HG02759 (cell line): ENCODE measurements around the gene HPSE2.

Experiments used
- ATAC-seq: cut with Tn5 transposase; IDR thresholded peaks from one replicate; pipeline ENCODE4 v1.9.1; 2021; ENCODE audit warnings: mild to moderate bottlenecking, moderate library complexity; ENCODE audit not compliant: unreplicated experiment

The HPSE2 gene

DNA sequence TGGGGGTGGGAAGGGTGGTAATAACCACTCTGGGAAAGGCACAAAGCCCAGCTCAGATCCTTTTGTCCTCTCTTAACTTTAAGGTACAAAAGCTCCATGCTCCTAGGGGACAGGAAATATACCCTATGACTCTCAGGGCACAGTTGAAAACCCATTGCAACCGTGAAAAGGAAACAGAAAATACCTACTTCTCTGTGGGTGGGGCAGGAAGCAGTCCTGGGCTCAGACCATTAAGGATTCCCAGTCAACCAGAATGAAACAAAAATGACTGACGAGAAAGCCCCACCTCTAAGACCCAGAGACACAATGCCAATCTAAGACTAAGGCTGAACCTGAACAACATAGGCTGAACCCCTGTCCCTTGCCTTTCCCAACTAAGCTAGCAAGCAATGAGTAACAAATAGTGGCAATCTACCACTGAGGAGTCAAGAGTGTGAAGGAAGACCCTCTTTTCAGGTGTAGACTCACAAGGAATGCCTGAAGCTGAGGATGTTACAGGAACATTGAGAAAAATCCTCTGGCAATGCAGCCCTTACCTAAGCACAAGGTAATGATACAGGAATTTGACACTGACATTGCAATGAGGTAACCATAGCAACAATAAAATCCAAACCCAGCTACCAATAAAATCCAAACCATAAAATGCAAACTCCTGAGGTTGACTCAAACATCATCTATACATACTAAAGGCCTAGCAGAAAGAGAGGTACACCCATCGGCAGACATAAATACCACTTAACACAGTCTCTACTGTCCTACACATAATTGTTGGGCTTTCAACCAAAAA, 380.1 kb downstream of the HPSE2 start:
- ATAC-seq, result no peak

GRCh38 chr10:98852686-98853085, 383.0 kb downstream of the HPSE2 start:
- ATAC-seq, result no peak

GRCh38 chr10:98848361-98848760, 387.3 kb downstream of the HPSE2 start:
- no peak for ATAC-seq

GRCh38 chr10:98846787-98847186, 388.9 kb downstream of the HPSE2 start:
- ATAC-seq, result no peak

DNA sequence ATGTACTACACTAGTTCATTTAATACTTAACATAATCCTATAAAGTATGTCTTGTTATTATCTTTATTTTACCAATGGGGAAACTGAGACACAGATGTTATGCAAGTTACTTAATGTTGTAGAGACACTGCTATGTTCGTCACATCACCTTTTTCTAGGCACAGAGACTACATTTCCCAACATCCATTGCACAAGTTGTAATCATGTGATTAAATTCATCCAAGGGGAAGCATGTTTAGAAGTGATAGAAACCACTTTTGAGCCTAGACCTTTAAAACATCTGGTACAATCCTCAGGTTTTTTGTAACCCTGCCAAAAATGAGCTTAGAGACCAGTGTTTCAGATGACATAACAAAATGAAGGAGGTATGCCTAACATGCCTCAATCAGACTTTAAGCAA, 402.1 kb downstream of the HPSE2 start:
- ATAC-seq, result no peak

GRCh38 chr10:98832738-98833137, 402.9 kb downstream of the HPSE2 start:
- ATAC-seq, result no peak

- ATAC-seq, result no peak
Observed at GRCh38 chr10:98832196-98832595, 403.5 kb downstream of the HPSE2 start.

GRCh38 chr10:98831391-98831790, 404.3 kb downstream of the HPSE2 start:
- ATAC-seq, result no peak

DNA sequence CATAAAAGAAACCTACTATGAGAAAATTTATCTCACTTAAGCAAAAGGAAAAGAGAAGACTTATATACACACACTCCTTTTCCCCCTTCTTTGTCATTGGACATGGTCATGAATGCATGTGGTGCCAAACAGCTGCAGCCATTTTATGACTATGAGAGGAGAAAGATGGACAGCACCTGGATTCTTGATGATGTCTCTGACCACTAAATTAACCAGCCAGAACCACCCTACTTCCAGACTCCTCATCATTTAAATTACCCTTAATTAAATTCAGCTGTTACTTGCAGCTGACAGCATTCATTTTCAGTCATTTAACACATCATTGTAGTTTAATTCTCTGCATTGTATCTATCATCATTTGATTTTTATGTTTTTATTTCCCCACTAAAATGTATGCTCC, 409.9 kb downstream of the HPSE2 start:
- ATAC-seq, result no peak

- no peak for ATAC-seq
Observed at GRCh38 chr10:98817396-98817795, 418.3 kb downstream of the HPSE2 start.

DNA sequence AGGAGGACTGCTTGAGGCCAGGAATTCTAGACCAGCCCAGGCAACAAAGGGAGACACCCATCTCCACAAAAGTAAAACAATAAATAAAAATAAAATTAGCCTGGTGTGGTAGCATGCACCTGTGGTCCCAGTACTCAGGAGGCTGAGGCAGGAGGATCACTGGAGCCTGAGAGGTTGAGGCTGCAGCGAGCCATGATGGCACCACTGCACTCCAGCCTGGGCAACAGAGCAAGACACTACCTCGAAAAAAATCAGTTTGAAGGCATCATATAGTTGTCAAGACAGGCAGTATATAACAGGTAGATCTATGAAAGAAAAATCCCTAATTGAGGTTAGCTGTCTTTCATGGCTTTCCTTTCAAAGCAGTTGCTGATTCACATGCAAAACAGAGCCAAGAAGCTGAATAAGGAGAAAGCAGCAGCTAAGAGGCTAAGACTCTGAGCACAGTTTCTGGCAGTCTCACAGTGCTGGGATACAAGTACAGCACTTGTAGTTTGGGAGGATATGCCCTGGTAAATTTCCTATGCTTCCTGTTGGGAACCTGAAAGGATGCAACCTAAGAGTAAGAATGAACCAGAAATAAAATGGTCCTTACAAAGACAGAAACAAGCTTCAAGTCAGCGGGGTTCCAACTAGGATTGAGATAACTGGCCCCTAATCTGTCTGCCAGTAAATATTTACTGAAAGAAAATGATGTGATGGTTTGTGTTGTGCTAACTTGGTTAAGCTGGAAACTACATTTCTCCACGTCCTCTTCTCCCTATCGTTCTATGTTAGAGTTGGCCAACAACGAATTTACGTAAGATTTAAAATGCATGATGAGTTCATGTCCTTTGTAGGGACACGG, 420.4 kb downstream of the HPSE2 start:
- ATAC-seq, result no peak

DNA sequence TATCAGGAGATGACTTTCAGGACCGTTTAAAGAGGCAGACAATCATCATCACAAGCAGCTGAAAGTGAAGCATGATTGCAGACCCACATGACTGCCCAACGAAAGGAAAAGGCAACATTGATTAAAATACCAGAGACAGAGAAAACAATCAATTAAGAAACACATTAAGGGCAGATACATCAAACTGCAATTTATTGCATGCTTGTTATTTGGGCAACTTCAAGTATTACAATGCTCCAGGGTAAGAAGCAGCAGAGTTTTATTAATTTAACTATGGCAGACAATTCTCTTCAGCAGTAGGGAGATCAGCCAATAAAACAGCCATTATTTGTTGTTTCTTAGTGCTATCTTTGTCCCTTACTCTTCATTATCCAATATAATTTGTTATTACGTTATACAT, 421.2 kb downstream of the HPSE2 start:
- no peak for ATAC-seq

- ATAC-seq, result no peak
Observed at GRCh38 chr10:98808282-98808892, 427.3 kb downstream of the HPSE2 start.

- ATAC-seq, result no peak
Observed at GRCh38 chr10:98800263-98800662, 435.4 kb downstream of the HPSE2 start.

- ATAC-seq, result no peak
Observed at GRCh38 chr10:98795467-98795866, 440.2 kb downstream of the HPSE2 start.

DNA sequence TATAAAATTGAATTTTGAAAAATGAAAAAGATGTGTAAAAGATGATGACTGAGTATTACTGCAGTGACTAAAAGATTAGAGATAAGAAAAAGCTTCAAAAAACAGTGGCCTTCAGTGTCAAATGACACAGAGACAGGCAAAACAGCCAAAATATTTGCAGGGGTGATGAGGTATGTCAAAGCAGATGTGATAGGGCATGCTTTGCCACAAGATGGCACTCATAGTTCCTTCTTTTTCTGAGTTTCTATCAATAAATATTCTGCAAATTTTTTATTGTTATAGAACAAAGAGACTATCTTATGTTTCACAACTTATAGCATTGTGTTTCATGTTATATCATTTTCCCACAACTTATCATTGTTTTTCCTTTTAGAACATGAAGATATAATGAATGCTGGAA, 444.8 kb downstream of the HPSE2 start:
- no peak for ATAC-seq

DNA sequence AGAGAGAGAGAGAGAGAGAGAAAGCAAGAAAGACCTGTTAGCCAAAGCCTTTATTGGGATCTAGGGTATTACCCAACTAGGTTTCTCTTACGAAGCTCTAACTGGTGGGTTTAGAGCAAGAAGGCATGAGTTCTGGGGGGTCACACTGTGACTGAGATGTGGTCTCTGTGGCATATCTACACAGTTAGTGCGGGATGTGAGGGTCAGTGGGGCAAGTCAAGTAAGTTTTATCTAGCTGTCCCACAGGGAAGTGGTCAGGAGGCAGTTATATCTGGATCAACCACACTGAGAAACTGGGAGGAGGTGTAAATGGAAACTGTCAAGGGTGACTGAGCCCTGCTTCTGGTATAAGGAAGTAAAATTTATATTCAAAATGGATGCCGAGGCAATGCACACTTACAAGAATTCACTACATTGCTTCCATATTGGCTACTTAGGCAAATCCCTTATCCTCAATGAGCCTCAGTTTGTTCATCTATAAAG, 457.3 kb downstream of the HPSE2 start:
- no peak for ATAC-seq

GRCh38 chr10:98758463-98758862, 477.2 kb downstream of the HPSE2 start:
- ATAC-seq, result no peak

- ATAC-seq, result peak; percentile 47
Observed at GRCh38 chr10:98748298-98748697, 487.4 kb downstream of the HPSE2 start.

- no peak for ATAC-seq
Observed at GRCh38 chr10:98745645-98746044, 490.0 kb downstream of the HPSE2 start.

DNA sequence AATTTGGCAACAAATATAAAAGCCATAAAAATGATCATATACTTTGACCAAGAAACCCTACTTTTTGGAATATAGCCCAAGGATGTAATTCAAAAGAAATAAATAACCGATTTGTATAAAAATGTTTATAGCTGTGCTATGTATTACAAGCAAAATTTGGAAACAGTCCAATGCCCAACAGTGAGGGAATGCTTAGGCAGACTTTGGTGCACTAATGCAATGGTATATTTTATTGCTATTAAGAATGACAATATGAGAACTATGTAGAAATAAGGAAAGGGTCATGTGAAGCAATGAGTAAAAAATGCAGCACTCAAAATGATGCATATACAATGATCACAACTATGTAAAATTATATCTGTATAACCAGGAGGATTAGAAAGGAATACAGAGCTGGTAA, 515.1 kb downstream of the HPSE2 start:
- no peak for ATAC-seq

- no peak for ATAC-seq
Observed at GRCh38 chr10:98713586-98713985, 522.1 kb downstream of the HPSE2 start.
